Measurements from ENCODE around the gene DNHD1.

The DNHD1 gene

DNA sequence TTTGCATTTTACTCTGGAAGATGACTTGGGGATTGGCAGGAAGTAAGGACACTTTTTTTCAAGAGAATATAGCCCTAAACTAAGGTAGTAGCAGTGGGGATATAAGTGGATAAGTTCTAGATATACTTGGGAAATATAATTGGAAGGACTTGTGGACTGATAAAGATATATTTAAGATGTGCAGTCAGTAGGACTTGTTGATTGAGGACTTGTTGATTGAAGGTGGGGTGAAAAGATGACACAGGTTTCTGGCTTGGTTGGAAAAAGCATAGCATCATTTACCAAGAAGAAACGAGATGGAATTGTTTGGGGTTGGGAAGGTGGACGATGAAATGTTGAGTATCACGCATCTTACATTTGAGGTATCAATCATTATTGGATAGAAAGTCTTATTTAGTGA, 116.4 kb downstream of the DNHD1 start:
- no peak for DNase-seq (ENCODE audit: low read depth)
- TF ChIP-seq, protein P1, sequence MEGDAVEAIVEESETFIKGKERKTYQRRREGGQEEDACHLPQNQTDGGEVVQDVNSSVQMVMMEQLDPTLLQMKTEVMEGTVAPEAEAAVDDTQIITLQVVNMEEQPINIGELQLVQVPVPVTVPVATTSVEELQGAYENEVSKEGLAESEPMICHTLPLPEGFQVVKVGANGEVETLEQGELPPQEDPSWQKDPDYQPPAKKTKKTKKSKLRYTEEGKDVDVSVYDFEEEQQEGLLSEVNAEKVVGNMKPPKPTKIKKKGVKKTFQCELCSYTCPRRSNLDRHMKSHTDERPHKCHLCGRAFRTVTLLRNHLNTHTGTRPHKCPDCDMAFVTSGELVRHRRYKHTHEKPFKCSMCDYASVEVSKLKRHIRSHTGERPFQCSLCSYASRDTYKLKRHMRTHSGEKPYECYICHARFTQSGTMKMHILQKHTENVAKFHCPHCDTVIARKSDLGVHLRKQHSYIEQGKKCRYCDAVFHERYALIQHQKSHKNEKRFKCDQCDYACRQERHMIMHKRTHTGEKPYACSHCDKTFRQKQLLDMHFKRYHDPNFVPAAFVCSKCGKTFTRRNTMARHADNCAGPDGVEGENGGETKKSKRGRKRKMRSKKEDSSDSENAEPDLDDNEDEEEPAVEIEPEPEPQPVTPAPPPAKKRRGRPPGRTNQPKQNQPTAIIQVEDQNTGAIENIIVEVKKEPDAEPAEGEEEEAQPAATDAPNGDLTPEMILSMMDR (IDR thresholded peaks at IDR 0.05; ENCODE audit: insufficient read depth, low read depth, low read length, missing control alignments) = no peak
- H3K4me3 ChIP-seq (ENCODE audit: low read length) = no peak overlapping the region

- DNase-seq (ENCODE audit: low read depth) = no peak
- TF ChIP-seq, protein P1 (IDR thresholded peaks at IDR 0.05; ENCODE audit: insufficient read depth, low read depth, low read length, missing control alignments) = no peak
- H3K4me3 ChIP-seq (ENCODE audit: low read length) = no peak overlapping the region
Measured at GRCh38 chr11:6614446-6614845, 117.4 kb downstream of the DNHD1 start.

DNA sequence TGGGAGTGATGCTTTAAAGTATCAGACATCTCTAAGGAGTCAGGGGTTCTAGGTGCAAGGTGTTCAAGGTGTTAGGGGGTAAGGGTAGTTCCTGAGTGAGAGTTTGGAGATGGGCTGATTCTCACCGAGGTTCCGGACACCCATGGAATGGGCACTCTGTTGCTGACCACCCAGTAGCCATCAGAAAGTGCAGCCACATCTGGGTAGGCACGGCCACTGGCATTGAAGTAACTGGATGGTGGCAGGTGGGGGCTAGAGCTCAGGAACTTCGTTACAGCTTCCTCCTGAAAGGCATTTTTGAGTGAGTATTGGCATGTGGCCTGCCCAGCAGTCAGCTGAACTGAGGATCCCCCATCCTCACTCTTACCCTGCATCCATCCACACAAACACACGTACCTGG, 118.0 kb downstream of the DNHD1 start:
- no peak overlapping the region for H3K4me3 ChIP-seq (ENCODE audit: low read length)
- no peak for DNase-seq (ENCODE audit: low read depth)
- TF ChIP-seq, protein P1 (IDR thresholded peaks at IDR 0.05; ENCODE audit: insufficient read depth, low read depth, low read length, missing control alignments) = no peak

DNA sequence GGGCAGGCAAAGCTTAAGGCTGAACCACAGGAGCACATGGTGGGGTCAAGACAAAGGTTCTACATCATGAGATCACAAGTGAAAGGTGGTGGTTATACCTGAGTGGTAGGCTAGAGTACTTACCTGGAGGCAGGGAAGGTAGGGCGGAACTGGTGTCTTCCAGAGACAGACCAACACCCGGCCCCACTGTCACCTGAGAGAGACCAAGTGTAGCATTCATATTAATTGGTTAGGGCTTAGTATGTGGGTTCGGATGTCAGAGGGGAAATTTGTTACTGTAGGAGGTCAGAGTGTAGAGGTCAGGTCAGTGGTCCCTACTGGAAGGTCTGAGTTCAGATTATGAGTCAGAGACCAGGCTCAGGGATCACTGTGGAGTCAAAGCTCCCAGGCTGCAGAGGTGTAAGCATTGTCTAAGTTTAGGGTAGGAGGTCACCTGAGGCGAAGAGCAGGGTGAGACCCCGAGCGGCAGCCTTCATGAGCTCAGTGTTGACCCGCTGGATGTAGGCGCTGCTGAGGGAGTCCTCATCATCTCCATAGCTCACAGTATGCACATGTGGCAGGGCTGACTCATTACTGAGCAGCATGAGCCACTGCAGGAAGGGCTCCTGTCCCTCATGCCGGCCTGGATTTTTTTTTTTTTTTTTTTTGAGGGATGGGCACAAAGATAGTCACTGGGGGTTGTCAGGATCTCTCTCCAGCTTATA, 119.0 kb downstream of the DNHD1 start:
- TF ChIP-seq, protein P1 (IDR thresholded peaks at IDR 0.05; ENCODE audit: insufficient read depth, low read depth, low read length, missing control alignments) = no peak
- peak; percentile 13 for DNase-seq (ENCODE audit: low read depth)
- no peak overlapping the region for H3K4me3 ChIP-seq (ENCODE audit: low read length)

DNA sequence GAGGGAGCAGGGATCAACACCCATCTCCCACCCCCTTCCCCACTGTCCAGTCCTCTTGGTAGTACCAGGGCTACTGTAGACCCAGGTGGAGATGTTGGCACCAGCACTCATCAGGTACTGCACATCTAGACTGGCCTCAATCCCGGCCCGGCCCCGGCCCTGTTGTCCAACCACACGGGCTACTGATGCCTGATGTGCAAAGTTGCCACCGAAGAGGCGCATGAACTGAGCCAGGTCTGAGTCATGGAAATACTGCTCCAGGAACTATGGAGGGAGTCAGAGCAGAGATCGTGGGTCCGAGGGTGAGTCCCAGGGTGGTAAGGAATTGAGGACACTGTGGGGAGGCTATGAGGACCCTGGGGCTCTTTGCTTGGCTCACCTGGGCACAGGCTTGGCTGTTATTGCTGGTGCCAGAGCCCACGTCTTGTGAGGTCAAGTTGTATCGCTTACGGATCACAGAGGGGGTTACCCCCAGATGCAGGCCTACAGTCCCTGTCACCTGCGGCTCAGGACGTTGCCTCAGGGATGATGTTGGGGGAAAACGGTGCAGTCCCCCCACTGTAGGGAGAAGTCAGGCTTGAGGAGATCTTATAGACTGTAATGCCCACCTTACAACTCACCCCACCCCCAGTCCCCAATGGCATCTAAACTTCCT, 119.6 kb downstream of the DNHD1 start:
- TF ChIP-seq, protein P1 (IDR thresholded peaks at IDR 0.05; ENCODE audit: insufficient read depth, low read depth, low read length, missing control alignments) = no peak
- no peak for DNase-seq (ENCODE audit: low read depth)
- no peak overlapping the region for H3K4me3 ChIP-seq (ENCODE audit: low read length)

- no peak for DNase-seq (ENCODE audit: low read depth)
- TF ChIP-seq, protein P1 (IDR thresholded peaks at IDR 0.05; ENCODE audit: insufficient read depth, low read depth, low read length, missing control alignments) = no peak
- no peak overlapping the region for H3K4me3 ChIP-seq (ENCODE audit: low read length)
Measured at GRCh38 chr11:6617315-6617781, 120.3 kb downstream of the DNHD1 start.

Data from epithelial cell of esophagus (primary cell).